Measurements from ENCODE around the gene HTR1E.
"Not testable (repeated sequence)": the region's sequence is repeated elsewhere in the genome, so short reads cannot be mapped to it uniquely, and the experiment has no call there.

HTR1E gene, protein sequence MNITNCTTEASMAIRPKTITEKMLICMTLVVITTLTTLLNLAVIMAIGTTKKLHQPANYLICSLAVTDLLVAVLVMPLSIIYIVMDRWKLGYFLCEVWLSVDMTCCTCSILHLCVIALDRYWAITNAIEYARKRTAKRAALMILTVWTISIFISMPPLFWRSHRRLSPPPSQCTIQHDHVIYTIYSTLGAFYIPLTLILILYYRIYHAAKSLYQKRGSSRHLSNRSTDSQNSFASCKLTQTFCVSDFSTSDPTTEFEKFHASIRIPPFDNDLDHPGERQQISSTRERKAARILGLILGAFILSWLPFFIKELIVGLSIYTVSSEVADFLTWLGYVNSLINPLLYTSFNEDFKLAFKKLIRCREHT

DNA sequence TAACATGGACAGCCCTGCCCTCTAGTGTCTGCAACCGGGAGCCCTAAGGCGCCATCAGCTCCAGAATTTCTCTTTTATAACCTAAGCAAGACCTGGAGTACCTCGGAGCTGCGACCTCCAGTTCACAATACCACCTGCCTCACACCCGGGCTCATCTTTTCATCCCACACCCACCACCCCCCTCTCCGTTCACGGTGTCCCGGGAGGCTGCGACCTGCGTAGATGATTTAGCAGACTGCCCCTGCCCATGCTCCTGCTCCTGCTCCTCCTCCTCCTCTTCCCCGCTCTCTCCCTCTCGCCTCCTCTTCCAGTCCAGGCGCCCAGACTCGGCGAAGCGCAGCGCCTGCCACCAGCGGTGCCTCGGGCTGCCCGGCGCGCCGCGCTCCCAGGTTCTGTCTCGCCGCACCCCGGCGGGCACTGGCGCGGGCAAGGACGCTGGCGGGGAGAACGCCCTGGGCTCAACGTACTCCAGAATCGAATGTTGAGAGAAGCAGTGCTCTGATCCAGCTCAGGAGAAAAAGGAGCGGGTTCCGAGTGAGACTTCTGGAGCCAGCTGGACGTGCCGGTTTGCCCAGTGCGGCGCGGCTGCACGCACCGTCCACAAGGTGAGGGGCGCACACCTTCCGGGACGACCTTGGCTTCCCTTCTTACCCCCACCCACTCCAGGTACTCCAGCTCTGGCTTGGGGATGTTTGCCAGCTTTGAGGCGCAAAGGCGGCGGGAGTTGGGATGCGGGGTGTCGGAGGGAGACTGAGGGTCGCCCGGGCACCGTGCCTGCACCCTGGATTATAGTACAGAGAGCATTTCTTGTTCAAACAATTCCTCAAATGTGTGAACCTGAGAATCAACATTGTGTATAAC, at the start of gene HTR1E:
Gene HTR1E (plus strand): TSS at position 310 of the 861 bp plus-strand sequence. CDS start 77,807 bp downstream, outside the sequence.
- peak; percentile 52 for DNase-seq (ENCODE audit: low spot score)

DNA sequence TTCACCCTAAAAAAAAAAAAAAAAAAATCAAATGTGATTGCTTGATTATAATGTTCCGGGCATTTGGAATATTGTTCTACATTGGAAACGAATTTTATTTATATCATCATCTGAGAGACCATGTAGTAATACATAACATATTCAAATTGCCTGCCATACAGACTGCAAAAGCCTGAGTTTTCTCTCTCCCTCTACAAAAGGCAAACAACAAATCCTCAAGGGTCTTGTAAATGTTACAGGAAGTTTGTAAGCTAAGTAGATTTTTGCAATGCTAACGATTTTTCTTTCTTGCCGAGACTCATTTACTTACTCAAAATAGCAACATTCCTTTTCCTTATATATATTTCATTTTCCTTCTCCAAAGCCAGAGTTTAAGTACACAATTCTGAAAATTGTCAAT, 49.0 kb upstream of the HTR1E start:
- DNase-seq (ENCODE audit: low spot score), result no peak

DNA sequence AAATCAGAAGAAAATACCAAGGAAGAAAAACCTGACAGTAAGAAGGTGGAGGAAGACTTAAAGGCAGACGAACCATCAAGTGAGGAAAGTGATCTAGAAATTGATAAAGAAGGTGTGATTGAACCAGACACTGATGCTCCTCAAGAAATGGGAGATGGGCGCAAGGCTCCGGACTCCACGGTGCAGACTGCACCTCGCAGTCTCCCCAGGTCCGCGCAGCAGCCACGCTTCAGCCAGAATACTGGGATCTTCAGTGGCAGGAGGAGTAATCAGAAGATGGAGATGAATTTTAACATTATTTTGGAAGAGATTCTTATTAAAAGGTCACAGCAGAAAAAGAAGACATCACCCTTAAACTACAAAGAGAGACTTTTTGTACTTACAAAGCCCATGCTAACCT, 40.1 kb upstream of the HTR1E start:
- not testable (repeated sequence) for DNase-seq (ENCODE audit: low spot score)

DNA sequence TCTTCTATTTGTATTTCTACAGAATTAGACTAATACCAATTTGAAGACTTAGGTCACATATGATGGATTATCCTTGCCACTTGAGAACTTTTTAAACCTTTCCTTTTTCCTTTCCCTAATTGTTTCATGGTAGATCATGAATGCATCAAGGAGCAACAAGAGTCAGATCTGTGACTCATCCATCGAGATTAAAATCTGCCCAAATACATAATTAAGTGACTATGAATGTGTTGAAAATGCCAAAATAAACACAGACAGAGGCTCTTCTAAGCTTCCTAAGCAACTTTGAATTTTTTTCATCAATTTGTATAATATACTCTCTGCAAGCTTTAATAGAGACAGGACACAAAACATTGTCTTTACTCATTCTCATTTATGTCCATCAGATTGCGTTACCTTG, 23.5 kb upstream of the HTR1E start:
- DNase-seq (ENCODE audit: low spot score), result no peak

DNA sequence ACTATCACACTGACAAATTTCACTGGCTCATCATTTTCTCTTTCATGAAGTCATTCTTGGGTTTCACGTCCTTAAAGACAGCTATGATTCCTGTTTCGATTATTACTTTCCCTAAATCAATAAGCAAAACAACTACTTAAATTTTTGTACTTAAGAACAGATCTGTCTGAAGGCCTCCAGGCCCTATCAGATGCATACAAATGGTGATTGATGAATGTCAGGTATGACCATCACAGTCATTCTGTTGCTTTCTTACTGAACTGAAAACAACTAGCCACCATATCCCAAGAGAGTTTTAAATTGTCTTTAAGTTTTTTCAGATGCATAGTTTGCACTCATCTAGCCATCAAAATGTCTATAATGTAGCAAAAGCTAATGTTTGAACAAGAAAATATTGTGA, 20.9 kb upstream of the HTR1E start:
- no peak for DNase-seq (ENCODE audit: low spot score)

DNA sequence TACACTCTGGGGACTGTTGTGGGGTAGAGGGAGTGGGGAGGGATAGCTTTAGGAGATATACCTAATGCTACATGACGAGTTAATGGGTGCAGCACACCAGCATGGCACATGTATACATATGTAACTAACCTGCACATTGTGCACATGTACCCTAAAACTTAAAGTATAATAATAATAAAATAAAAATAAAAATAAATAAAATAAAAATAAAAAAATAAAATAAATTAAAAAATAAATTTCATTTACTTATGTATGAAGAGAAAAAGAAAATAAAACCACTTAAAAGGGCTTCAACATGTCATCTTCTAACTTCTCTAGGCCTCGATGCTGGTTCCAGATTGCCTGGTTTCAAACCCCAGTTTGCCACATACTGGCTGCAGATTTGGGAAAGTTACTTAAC, 10.2 kb upstream of the HTR1E start:
- DNase-seq (ENCODE audit: low spot score), result not testable (repeated sequence)

DNA sequence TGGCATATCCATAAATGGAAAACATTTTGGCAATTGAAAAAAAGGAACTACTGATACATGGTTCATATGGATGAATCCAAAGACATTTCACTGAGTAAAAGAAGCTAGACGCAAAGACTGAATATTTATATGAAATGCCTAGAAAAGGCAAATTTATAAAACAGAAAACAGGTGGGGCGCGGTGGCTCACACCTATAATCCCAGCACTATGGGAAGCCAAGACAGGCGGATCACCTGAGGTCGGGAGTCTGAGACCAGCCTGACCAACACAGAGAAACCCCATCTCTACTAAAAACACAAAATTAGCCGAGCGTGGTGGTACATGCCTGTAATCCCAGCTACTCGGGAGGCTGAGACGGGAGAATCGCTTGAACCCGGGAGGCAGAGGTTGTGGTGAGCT, 9.5 kb upstream of the HTR1E start:
- DNase-seq (ENCODE audit: low spot score), result not testable (repeated sequence)

DNA sequence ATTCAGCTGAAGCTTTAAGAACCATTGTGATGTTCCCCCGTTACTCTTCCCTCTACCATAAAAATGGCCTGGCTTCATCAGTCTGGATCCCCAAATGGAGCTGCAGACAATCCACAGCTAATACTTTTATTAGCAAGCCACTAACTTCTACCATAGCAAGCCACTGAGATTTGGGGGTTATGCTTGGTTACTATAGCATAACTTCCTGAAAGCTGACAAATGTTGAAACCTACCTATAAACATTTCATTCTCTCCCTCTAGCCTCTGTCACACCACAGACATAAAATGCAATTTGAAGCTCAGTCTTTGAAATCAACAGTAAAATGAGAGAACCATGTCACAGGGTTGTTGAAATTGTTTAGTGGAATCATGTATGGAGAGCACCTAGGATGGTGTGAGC, 3.0 kb upstream of the HTR1E start:
- DNase-seq (ENCODE audit: low spot score), result no peak

DNA sequence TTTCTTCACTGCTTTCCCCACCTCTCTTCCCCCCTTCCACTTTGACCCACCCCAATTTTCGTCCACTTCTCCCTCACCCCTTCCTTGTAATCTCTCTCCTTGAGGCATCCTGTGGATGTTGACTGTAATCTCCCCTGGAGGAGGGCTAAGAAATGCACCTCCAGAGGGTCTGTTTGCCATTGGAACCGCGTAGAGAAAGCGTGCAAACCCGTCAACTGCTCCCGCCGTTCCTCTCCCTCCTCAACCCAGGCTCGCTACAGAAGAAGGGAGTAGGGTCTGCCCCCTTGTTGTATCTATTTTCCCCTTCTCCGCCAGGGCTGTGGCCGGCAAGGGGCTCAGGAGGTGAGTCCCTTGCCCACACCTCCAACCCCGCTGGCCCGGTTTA, 502 bp upstream of the HTR1E start:
- no peak for DNase-seq (ENCODE audit: low spot score)

DNA sequence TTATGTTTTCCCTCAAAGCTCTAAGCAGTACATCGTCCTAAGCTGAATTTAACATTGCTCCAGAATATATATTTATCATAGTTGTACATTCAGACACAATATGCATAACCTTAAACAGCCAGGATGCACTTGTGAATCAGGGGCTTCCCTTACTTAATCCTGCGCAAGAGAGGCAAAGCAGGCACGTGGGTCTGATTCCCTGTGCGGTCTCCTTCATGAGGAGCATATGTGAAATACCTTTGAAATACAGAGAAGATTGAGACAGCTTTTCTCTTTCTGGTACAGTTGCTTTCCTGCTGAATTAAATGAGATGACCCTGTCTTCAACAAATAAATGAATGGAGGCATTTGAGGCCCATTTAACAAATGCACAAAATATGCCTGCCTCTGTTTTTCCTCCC, 1.5 kb downstream of the HTR1E start:
- DNase-seq (ENCODE audit: low spot score), result no peak

DNA sequence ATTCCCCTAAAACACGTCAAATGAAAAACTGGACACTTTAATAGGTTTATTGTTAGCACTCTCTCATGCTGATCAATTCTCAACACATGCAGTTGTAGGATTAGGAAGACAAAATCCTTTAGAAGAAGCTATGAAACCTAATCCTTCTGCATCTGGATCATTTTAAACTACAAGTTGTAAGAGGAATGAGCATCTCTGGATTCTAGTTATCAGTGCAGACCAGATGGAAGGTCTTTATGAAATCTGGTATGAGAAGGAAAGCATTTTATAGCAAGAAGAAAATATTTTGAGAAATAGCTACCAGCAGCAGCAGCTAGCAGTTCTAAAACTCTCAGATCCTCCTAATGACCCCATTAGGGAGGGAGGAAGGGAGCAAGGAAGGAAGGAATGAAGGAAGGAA, 4.1 kb downstream of the HTR1E start:
- DNase-seq (ENCODE audit: low spot score), result no peak

DNA sequence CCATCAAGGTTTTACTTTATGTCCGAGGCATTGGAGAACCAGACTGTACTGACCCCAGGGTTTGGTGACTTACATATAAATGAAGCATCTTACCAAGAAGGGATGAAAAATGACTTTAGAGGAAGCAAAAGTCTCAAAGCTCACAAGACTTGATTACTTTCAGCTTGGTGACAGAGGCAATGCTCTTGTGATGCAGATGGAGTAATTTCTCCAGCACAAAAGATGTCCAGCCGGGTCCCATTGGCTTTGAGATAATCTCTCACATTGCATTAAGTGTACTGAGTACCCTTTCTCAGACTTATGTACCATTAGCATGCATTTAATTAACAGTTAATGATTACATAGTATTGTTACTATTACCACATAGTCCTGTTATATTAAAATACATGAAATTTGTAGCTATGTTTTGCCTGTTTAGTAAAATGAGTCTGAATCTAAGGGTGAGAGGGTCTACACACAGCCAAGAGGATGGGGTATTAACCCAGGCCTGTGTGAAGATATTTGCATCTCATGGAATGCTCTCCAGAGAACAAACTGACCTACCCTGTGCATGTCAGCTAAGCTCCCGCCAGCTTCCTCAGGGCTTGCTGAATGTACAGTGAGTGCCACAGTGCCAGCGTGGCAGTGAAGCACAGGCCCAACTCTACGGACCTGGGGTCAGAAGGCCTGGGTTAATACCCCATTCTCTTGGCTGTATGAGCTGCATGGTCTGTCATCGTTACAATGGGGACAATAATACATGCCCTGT, 5.6 kb downstream of the HTR1E start:
- no peak for DNase-seq (ENCODE audit: low spot score)

DNA sequence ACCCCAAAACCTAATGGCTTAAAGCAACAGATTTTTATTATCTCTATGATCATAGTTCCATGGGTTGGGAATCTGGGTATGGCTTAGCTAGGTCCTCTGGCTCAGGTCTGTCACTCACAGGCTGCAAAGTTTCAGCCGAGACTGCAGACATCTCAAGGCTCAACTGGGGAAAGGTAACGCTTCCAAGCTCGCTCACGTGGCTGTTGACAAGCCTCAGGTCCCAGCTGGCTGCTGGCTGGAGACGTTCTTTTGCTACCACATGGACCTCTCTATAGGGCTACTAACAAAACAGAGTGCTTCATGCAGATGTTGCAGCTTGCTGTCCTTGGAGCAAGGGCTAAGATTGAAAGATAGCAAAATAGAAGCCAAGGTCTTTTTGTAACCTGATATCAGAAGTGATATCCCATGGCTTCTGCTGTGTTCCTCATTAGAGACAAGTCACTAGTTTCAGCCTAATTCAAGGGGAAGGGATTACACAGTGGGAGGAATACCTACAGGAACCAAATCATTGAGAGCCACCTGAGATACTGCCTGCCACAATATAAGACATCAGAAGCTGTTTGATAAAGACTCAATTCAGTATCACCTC, 6.6 kb downstream of the HTR1E start:
- DNase-seq (ENCODE audit: low spot score), result no peak

DNA sequence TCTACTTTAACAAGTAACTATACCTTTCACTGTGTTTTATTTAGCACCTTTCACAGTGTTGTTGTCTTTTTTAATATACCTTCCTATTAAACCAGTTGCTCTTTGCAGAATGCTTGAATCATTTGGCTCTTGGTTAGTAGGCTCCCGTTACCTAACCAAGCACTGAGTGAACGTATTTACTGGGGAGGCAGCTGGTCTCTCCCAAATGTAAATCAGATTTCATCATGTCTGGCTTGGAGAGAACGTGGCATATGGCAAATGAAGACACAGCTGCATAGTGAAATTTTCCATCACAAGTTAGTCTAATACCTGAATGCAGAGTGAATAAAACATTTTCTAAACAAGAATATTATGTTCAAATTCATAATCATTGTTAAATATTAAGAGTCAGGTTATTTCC, 12.4 kb downstream of the HTR1E start:
- DNase-seq (ENCODE audit: low spot score), result no peak

DNA sequence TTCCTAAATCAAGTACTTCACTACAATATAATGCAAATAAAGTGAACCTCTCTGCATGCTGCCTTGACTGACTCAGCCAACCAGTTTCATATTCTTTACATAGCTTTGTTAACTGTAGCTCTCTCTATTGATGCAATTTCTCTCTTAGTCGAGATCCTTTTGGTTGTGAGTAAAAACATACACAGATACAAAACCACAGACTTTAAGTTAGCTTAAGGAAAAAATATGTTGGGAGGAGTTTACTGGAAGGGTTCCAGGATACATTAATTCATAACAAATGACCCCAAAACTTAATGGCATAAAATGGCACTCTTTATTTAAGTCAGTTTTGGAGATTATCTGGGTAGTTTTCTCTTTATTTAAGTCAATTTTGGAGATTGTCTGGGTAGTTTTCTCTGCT, 15.7 kb downstream of the HTR1E start:
- no peak for DNase-seq (ENCODE audit: low spot score)

DNA sequence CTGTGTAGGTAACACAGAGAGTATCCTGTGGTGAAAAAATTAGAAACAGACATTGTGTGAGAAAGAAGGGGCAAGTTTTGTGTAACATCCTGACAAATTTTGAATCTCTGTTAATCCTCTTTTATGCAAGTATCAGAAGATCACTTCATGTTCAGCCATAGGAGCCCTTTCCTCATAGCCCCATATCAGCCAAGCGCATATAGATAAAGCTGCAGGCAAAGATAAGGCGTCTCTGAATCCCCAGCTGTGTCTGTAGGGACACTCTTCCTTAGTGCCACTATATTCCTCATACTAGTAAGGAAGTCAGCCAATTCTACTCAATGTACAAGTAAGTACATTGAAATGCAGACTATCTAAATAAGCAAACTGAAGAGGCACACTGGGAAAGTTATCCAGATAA, 22.3 kb downstream of the HTR1E start:
- no peak for DNase-seq (ENCODE audit: low spot score)

DNA sequence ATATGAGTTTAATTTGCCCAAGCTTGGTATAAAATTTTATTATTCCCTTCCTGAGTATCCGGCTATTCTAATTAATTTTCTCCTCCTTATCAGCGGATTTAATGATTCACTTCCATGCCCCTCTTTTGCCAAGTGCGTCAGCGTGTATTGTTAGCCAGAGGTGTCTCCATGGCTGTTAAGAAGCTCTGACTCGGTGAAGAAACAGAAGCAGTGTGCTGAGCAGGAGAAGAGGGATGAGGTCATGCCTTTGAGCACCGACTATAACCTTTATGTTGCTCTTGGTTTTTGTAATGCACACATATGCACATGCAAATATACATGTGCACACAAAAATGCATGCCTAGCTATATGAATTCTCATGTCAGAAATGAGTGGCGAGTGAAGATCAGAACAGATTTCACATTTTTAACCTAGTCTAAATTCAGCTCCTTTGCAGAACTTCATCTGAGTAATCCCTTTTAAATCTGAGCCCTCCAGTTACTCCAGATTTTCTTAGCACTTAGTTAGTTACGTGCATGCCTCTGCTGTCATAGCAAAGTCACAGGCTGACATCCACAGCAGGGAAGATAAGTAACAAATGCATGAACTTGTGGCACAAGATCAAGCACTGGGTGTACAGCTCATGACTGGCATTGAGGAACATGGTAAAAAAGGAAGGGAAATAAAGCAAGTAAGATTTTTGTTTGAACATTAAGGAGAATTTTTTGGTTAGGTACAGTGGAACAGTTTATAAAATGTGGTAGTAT, 24.3 kb downstream of the HTR1E start:
- DNase-seq (ENCODE audit: low spot score), result no peak

DNA sequence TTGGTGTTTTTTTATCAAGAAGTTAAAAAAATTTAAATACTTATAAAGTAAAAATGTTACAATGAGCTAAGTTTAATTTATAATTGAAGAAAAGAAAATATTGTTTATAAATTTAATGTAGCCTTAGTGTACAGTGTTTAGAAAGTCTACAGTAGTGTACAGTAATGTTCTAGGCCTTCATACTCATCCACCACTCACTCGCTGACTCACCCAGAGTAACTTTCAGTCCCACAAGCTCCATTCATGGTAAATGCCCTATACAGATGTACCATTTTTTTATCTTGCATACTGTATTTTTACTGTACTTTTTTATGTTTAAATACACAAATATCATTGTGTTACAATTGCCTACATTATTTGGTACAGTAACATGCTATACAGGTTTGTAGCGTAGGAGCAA, 26.0 kb downstream of the HTR1E start:
- DNase-seq (ENCODE audit: low spot score), result peak; percentile 13

DNA sequence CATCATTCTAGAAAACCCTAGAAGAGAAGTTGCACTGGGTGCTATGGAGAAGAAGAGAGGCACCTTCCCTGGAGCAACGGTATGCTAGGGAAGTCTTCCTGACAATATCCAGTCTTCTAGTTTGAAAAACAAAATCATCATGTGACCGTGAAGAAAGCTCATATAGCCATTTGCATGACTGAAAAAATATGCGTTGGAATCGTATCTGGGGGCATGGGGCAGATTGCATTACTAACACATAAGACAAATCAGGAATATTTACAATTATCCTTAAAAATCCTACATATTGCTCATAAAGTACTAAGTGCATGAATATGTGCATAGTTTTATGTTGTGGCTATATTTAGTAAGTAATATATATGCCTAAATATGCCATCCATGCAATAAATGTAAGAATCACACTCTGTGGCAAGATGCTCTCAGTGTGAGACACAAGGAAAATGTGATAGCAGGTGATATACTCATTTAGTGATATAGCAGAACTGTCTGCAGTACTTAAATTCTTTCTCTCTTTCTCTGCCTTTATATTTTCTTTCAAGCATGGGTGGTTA, 26.8 kb downstream of the HTR1E start:
- no peak for DNase-seq (ENCODE audit: low spot score)

DNA sequence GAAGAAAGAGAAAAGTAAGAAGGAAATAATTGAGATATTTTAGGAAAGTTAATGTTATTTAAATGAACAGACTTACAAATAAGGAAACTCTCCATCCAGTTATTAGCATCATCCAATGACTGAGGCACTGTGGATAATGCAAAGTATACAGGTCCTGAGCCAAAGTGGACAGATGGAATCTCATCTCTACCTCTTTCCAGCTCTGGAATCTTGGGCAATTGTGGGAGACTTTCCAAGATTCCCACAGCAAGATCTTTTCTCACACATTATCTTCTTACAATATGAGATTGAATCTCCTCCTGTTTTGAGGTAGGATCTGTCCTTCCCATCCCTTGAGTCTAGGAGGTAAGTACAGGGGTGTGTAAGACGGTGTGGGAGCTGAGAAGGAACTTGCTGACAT, 28.9 kb downstream of the HTR1E start:
- no peak for DNase-seq (ENCODE audit: low spot score)

DNA sequence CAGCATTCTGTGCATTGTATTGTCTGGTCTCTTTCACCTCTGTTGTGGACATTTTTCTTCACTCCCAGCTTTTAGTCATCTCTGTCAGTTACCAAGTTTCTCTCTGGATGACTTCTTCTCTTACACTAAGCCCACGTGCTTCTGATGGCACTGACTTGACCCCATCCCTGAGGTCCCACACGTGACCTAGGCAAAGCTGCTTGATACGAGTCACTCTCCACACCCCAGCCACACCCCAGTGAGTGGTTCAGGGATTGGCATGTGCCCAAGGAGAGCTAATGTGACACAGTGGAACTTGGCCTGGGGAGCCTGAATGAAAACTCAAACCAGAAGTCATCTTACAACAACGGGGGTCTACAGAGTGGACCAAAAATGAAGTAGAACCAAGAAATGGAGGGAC, 32.2 kb downstream of the HTR1E start:
- DNase-seq (ENCODE audit: low spot score), result peak; percentile 11

Measured in kidney tubule cell (primary cell).